Measurements from ENCODE around the gene BICRA.

DNA sequence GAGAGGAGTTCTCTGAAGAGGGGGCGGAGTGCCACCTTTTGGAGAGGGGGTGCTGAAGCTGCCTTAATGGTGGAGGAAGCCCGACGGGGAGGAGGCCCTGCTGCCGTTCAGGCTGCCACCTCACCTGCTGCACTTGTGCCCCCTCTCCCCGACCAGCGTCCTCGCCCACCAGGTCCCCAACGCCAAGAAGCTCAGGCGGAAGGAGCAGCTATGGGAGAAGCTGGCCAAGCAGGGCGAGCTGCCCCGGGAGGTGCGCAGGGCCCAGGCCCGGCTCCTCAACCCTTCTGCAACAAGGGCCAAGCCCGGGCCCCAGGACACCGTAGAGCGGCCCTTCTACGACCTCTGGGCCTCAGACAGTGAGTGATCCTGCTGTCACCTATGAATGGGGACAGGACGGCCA, 141.8 kb downstream of the BICRA start:
- TF ChIP-seq EZH2 (IDR thresholded peaks at IDR 0.05): no peak
- no peak for TF ChIP-seq POLR2AphosphoS5 (IDR thresholded peaks at IDR 0.05; ENCODE audit: borderline replicate concordance, low read depth, low read length)

Measured in SK-N-MC (cell line).